ENCODE measurements around the gene PTPN12.

PTPN12 gene

GRCh38 chr7:77661816-77662215 lies 124.7 kb downstream of the PTPN12 start:
- no peak for DNase-seq (ENCODE audit: low read depth in 1 of 2, low spot score in 1 of 2)

GRCh38 chr7:77662869-77663268 lies 125.8 kb downstream of the PTPN12 start:
- no peak for DNase-seq (ENCODE audit: low read depth in 1 of 2, low spot score in 1 of 2)

GRCh38 chr7:77664715-77665114 lies 127.6 kb downstream of the PTPN12 start:
- DNase-seq (ENCODE audit: low read depth in 1 of 2, low spot score in 1 of 2), result no peak

- no peak for DNase-seq (ENCODE audit: low read depth in 1 of 2, low spot score in 1 of 2)
Measured at GRCh38 chr7:77665161-77665560, 128.1 kb downstream of the PTPN12 start.

GRCh38 chr7:77667459-77668086 lies 130.5 kb downstream of the PTPN12 start:
- no peak for DNase-seq (ENCODE audit: low read depth in 1 of 2, low spot score in 1 of 2)

- no peak for DNase-seq (ENCODE audit: low read depth in 1 of 2, low spot score in 1 of 2)
Measured at GRCh38 chr7:77674878-77675277, 137.8 kb downstream of the PTPN12 start.

GRCh38 chr7:77679608-77680007 lies 142.5 kb downstream of the PTPN12 start:
- no peak for DNase-seq (ENCODE audit: low read depth in 1 of 2, low spot score in 1 of 2)

- DNase-seq (ENCODE audit: low read depth in 1 of 2, low spot score in 1 of 2), result no peak
Measured at GRCh38 chr7:77680266-77680665, 143.2 kb downstream of the PTPN12 start.

- DNase-seq (ENCODE audit: low read depth in 1 of 2, low spot score in 1 of 2), result no peak
Measured at GRCh38 chr7:77684030-77684429, 146.9 kb downstream of the PTPN12 start.

- no peak for DNase-seq (ENCODE audit: low read depth in 1 of 2, low spot score in 1 of 2)
Measured at GRCh38 chr7:77685233-77685632, 148.1 kb downstream of the PTPN12 start.

- no peak for DNase-seq (ENCODE audit: low read depth in 1 of 2, low spot score in 1 of 2)
Measured at GRCh38 chr7:77687100-77687746, 150.1 kb downstream of the PTPN12 start.

GRCh38 chr7:77687747-77688144 lies 150.7 kb downstream of the PTPN12 start:
- no peak for DNase-seq (ENCODE audit: low read depth in 1 of 2, low spot score in 1 of 2)
